Cardiac muscle cell (in vitro differentiated cells and primary cell): ENCODE results near the gene USP12. TPM values are rescaled to one million over a fixed set of nuclear protein-coding genes. Genes with fewer than 3 reads are reported as not detected.
"Not testable (repeated sequence)": the region's sequence is repeated elsewhere in the genome, so short reads cannot be mapped to it uniquely, and the experiment has no call there.

Experiments used
- DNase-seq, 2 donors: peaks; one replicate each; pipeline versions ENCODE4 v3.0.0 to v3.0.0-alpha.2; 2010 to 2017; ENCODE audit warnings: low read depth in 1 of 2, low spot score in 1 of 2
- H3K27ac ChIP-seq: fragments of 200-600 bp; sonication (generic); 2 replicates; pipeline ENCODE4 v1.5.1; 2016
- H3K27me3 ChIP-seq: fragments of 200-600 bp; sonication (generic); 2 replicates; pipeline ENCODE4 v1.6.0; 2016; ENCODE audit warnings: control low read depth
- H3K36me3 ChIP-seq: fragments of 200-600 bp; sonication (generic); 2 replicates; pipeline ENCODE4 v1.5.1; 2016; ENCODE audit warnings: control low read depth
- H3K4me1 ChIP-seq: fragments of 200-600 bp; sonication (generic); 2 replicates; pipeline ENCODE4 v1.8.1; 2017; ENCODE audit warnings: low read depth, mild to moderate bottlenecking, mixed run types
- H3K4me3 ChIP-seq: fragments of 200-600 bp; sonication (generic); 2 replicates; pipeline ENCODE4 v1.5.1; 2016; ENCODE audit warnings: mild to moderate bottlenecking
- H3K9me3 ChIP-seq: fragments of 200-600 bp; sonication (generic); 2 replicates; pipeline ENCODE4 v1.5.1; 2017; ENCODE audit warnings: low read depth, mild to moderate bottlenecking, control low read depth
- polyA plus RNA-seq: library from polyadenylated mRNA; unstranded; fragments of >200 nt; fragmentation: Nextera tagmentation; extraction: Ambion mirVana; gene quantifications from 2 replicates; pipeline ENCODE4 v1.2.1, GENCODE V29; 2016
- total RNA-seq: library from RNA; depleted of rRNA; stranded (reverse); fragments of >200 nt; gene quantifications from 2 replicates; pipeline ENCODE4 v1.2.3, GENCODE V29; 2016
- TF ChIP-seq, protein P1 (sequence below): IDR thresholded peaks from 2 replicates; pipeline ENCODE4 v1.5.1; 2012; ENCODE audit warnings: low read depth, mild to moderate bottlenecking, low read length

The USP12 gene, protein sequence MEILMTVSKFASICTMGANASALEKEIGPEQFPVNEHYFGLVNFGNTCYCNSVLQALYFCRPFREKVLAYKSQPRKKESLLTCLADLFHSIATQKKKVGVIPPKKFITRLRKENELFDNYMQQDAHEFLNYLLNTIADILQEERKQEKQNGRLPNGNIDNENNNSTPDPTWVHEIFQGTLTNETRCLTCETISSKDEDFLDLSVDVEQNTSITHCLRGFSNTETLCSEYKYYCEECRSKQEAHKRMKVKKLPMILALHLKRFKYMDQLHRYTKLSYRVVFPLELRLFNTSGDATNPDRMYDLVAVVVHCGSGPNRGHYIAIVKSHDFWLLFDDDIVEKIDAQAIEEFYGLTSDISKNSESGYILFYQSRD
- total RNA-seq = 6.6 and 7.5 TPM in 2 replicates
- 8.2 and 10.1 TPM in 2 replicates for polyA plus RNA-seq

DNA sequence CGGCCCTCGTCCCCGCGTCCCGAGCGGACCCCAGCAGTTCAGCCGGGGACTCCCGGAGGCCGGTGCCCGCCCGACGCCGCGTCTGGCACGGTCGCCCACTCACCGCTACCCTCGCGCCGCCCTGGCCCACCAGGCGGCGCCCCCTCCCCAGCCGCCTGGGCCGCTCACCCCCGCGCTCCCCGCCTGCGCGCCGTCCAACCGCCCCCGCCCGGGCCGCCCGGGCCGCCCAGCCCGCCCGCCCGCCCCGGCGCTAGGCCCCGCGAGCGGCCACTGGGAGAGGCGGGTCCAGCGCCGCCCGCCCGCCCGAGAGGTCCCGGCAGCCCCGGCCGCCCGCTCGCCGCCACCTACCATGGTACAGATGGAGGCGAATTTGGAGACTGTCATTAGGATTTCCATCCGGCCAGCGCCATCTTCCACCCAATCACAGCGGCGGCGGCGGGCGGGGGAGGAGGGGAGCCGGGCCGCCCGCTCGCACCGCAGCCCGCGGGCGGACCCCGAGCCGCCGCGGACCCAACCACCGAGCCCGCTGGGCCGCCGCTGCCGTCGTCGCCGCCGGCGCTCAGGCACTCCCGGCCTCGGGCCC lies at the start of gene USP12:
TSS of gene USP12 (minus strand) at position 568 of the 583 bp plus-strand sequence. CDS start at position 396, 172 bp downstream.
- no peaks in the 10 kb centered on the region for H3K36me3 ChIP-seq
- H3K9me3 ChIP-seq = no peaks in the 10 kb centered on the region
- TF ChIP-seq, protein P1, sequence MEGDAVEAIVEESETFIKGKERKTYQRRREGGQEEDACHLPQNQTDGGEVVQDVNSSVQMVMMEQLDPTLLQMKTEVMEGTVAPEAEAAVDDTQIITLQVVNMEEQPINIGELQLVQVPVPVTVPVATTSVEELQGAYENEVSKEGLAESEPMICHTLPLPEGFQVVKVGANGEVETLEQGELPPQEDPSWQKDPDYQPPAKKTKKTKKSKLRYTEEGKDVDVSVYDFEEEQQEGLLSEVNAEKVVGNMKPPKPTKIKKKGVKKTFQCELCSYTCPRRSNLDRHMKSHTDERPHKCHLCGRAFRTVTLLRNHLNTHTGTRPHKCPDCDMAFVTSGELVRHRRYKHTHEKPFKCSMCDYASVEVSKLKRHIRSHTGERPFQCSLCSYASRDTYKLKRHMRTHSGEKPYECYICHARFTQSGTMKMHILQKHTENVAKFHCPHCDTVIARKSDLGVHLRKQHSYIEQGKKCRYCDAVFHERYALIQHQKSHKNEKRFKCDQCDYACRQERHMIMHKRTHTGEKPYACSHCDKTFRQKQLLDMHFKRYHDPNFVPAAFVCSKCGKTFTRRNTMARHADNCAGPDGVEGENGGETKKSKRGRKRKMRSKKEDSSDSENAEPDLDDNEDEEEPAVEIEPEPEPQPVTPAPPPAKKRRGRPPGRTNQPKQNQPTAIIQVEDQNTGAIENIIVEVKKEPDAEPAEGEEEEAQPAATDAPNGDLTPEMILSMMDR = no peak
- H3K4me3 ChIP-seq = peak within 1 kb of the TSS; percentile 68
- DNase-seq = peak; percentile 39 to 79
- no peaks in the 10 kb centered on the region for H3K27me3 ChIP-seq
- peak within 1 kb of the TSS; percentile 90 for H3K27ac ChIP-seq
- peaks cover 7% of the 10 kb centered on the region for H3K4me1 ChIP-seq

DNA sequence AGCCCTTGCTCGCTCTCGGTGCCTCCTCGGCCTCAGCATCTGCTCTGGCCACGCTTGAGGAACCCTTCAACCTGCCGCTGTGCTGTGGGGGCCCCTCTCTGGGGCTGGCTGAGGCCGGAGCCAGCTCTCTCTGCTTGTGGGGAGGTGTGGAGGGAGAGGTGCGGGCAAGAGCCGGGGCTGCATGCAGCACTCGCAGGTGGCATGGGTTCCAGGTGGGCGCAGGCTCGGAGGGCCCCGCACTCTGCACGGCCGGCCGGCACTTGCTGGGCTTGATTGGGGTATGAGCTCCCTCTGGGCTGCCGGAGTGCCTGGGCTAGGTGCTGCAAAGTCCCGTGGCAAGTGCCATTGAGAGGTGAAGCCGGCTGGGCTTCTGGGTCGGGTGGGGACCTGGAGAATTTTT lies 48.0 kb upstream of the USP12 start:
- TF ChIP-seq, protein P1 = no peak
- Histone ChIP-seq H3K4me3 (no peak overlapping the region), H3K27me3 (no peaks in the 10 kb centered on the region), H3K9me3 (no peaks in the 10 kb centered on the region), H3K27ac (no peak overlapping the region), H3K4me1 (no peaks in the 10 kb centered on the region), H3K36me3 (no peaks in the 10 kb centered on the region)
- no peak for DNase-seq

DNA sequence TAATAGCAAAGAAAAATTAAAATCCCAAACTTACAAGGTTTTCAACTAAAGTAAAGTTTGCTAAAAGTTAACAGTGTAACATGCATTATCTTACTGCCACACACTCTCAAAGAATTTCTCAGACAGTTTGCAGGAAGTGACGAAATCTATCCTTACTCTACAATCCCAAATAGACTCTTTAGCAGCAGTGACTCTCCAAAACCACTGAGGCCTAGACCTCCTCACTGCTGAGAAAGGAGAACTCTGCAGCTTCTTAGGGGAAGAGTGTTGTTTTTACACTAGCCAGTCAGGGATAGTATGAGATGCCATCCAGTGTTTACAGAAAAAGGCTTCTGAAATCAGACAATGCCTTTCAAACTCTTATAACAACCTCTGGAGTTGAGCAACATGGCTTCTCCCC lies 47.2 kb upstream of the USP12 start:
- H3K36me3 ChIP-seq, H3K27me3 ChIP-seq, H3K4me1 ChIP-seq, H3K9me3 ChIP-seq, H3K27ac ChIP-seq, H3K4me3 ChIP-seq: not testable (repeated sequence)
- peak in 1 of 2 donors; percentile 31 for DNase-seq

DNA sequence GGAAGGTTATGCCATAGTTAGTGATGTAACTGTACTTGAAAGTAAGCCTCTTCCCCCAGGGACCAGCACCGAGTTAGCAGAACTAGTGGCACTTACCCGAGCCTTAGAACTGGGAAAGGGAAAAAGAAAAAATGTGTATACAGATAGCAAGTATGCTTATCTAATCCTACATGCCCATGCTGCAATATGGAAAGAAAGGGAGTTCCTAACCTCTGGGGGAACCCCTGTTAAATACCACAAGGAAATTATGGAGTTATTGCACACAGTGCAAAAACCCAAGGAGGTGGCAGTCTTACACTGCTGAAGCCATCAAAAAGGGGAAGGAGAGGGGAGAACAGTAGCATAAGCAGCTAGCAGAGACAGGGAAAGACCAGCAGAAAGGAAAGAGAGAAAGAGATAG lies 46.2 kb upstream of the USP12 start:
- peak in 1 of 2 donors; percentile 6 for DNase-seq
- not testable (repeated sequence) for H3K4me3 ChIP-seq, H3K4me1 ChIP-seq, H3K9me3 ChIP-seq, H3K36me3 ChIP-seq, H3K27ac ChIP-seq, H3K27me3 ChIP-seq

DNA sequence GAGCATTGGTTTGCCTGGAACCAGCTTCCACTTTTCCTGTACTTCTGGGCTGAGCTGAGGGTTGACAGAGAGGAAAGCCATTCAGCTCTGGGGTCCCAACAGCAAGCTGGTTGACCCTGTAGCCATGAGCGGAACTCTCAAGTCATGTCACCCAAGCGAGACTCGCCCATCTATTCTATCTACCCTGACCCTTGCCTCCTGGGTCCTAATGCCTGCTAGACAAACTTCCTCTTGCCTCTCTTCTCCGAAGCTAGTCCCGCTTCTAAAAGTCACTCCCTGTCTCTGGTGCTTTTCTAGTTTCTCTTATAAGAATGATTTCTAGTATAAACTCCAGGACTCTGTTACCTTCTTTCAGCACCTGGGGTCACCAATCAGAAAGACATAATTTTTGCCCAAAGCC lies 41.8 kb upstream of the USP12 start:
- not testable (repeated sequence) for H3K4me3 ChIP-seq, H3K27ac ChIP-seq, DNase-seq, H3K4me1 ChIP-seq, H3K27me3 ChIP-seq, H3K9me3 ChIP-seq, H3K36me3 ChIP-seq

DNA sequence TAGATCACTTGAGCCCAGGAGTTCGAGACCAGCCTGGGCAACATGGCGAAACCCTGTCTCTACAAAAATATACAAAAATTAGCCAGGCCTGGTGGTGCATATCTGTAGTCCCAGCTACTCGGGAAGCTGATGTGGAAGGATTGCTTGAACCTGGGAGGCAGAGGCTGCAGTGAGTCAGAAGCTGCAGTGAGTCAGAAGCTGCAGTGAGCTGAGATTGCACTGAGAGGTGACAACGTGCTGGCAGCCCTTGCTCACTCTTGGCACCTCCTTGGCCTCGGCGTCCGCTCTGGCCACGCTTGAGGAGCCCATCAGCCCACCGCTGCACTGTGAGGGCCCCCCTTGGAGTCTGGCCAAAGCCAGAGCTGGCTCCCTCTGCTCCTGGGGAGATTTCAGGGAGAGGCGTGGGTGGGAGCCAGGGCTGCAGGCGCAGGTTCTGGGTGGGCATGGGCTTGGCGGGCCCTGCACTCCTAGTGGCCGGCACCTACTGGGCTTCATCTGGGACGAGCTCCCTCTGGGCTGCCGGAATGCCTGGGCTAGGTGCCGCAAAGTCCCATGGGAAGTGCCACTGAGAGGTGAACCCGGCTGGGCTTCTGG lies 40.3 kb upstream of the USP12 start:
- peak in 1 of 2 donors; percentile 77 for DNase-seq
- Histone ChIP-seq H3K9me3 (no peaks in the 10 kb centered on the region), H3K4me3 (no peak overlapping the region), H3K27me3 (no peaks in the 10 kb centered on the region), H3K36me3 (no peaks in the 10 kb centered on the region), H3K27ac (no peak overlapping the region), H3K4me1 (no peaks in the 10 kb centered on the region)
- TF ChIP-seq, protein P1 = no peak

DNA sequence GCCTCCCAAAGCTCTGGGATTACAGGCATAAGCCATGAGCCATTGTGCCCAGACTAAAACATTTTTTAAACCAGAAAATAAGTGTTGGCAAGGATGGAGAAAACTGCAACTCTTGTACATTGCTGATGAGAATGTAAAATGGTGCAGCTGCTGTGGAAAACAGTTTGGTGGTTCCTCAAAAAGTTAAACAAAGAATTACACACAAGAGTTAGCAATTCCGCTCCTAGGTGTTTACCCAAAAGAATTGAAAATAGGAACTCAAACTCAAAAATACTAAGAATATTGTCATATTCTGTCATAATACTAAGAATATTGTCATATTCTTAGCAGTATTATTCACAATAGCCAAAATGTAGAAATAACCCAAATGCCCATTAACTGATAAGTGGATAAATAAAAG lies 39.7 kb upstream of the USP12 start:
- Histone ChIP-seq H3K27me3 (no peaks in the 10 kb centered on the region), H3K27ac (no peak overlapping the region), H3K36me3 (no peaks in the 10 kb centered on the region), H3K9me3 (no peaks in the 10 kb centered on the region), H3K4me3 (no peak overlapping the region), H3K4me1 (no peaks in the 10 kb centered on the region)
- DNase-seq = no peak
- TF ChIP-seq, protein P1 = no peak
